ENCODE measurements around the gene SLC44A3. TPM values are rescaled to one million over a fixed set of nuclear protein-coding genes. Genes with fewer than 3 reads are reported as not detected.

Gene SLC44A3
- polyA plus RNA-seq, 1 donor from 2014 or later, result not detected

- Histone ChIP-seq H2AFZ (ENCODE audit: low read depth, low read length) (no peak overlapping the region), H3K79me2 (replicated peaks; ENCODE audit: insufficient read depth, low read length) (no peaks in the 10 kb centered on the region), H3K4me3 (ENCODE audit: low read length) (no peak overlapping the region), H3F3A (ENCODE audit: insufficient read depth, low read length, poor library complexity, severe bottlenecking) (no peaks in the 10 kb centered on the region), H3K9ac (ENCODE audit: low read length) (no peak overlapping the region), H3K9me3 (ENCODE audit: low read length) (no peaks in the 10 kb centered on the region), H3K36me3 (ENCODE audit: insufficient read depth, low read length) (no peaks in the 10 kb centered on the region), H3K9me2 (ENCODE audit: insufficient read depth, low read length) (no peaks in the 10 kb centered on the region), H3K4me2 (ENCODE audit: low read length) (no peak overlapping the region), H3K27ac (ENCODE audit: low read length) (no peak overlapping the region), H4K20me1 (ENCODE audit: insufficient read depth) (no peaks in the 10 kb centered on the region), H3K27me3 (ENCODE audit: insufficient read depth, low read depth, low read length) (peaks cover 15% of the 10 kb centered on the region)
- TF ChIP-seq EP300 (conservative IDR thresholded peaks at IDR 0.05; ENCODE audit: poor library complexity, severe bottlenecking) (no peak), EZH2 (IDR thresholded peaks at IDR 0.05; ENCODE audit: borderline replicate concordance, insufficient read depth, low read length, poor library complexity, severe bottlenecking) (no peak), TAF1 (IDR thresholded peaks at IDR 0.05; ENCODE audit: low read depth) (no peak), SMC3 (conservative IDR thresholded peaks at IDR 0.05; ENCODE audit: poor library complexity) (no peak), CTCF (IDR thresholded peaks at IDR 0.05; ENCODE audit: poor library complexity, severe bottlenecking) (no peak), POLR2AphosphoS5 (IDR thresholded peaks at IDR 0.05) (no peak), RAD21 (conservative IDR thresholded peaks at IDR 0.05) (no peak)
Measured at GRCh38 chr1:94821636-94822305, 1.6 kb downstream of the SLC44A3 start.

- H3K27ac ChIP-seq (ENCODE audit: low read length), result no peak overlapping the region
- no peaks in the 10 kb centered on the region for H3K79me2 ChIP-seq (replicated peaks; ENCODE audit: insufficient read depth, low read length)
- peaks cover 15% of the 10 kb centered on the region for H3K27me3 ChIP-seq (ENCODE audit: insufficient read depth, low read depth, low read length)
- H2AFZ ChIP-seq (ENCODE audit: low read depth, low read length), result no peak overlapping the region
- no peaks in the 10 kb centered on the region for H3K36me3 ChIP-seq (ENCODE audit: insufficient read depth, low read length)
- H3K4me3 ChIP-seq (ENCODE audit: low read length), result no peak overlapping the region
- no peaks in the 10 kb centered on the region for H4K20me1 ChIP-seq (ENCODE audit: insufficient read depth)
- H3K4me2 ChIP-seq (ENCODE audit: low read length), result no peak overlapping the region
- H3K9me3 ChIP-seq (ENCODE audit: low read length), result no peaks in the 10 kb centered on the region
- TF ChIP-seq POLR2AphosphoS5 (IDR thresholded peaks at IDR 0.05) (no peak), REST (IDR thresholded peaks at IDR 0.05; ENCODE audit: borderline replicate concordance) (no peak), RAD21 (conservative IDR thresholded peaks at IDR 0.05) (no peak)
- H3K9ac ChIP-seq (ENCODE audit: low read length), result no peak overlapping the region
- H3K9me2 ChIP-seq (ENCODE audit: insufficient read depth, low read length), result no peaks in the 10 kb centered on the region
- no peaks in the 10 kb centered on the region for H3F3A ChIP-seq (ENCODE audit: insufficient read depth, low read length, poor library complexity, severe bottlenecking)
Measured at GRCh38 chr1:94823116-94823515, 3.0 kb downstream of the SLC44A3 start.

GRCh38 chr1:94825936-94826335 lies 5.8 kb downstream of the SLC44A3 start:
- Histone ChIP-seq H3K4me3 (ENCODE audit: low read length) (no peak overlapping the region), H3F3A (ENCODE audit: insufficient read depth, low read length, poor library complexity, severe bottlenecking) (no peaks in the 10 kb centered on the region), H2AFZ (ENCODE audit: low read depth, low read length) (no peak overlapping the region), H3K9me2 (ENCODE audit: insufficient read depth, low read length) (no peaks in the 10 kb centered on the region), H3K36me3 (ENCODE audit: insufficient read depth, low read length) (no peaks in the 10 kb centered on the region), H3K27ac (ENCODE audit: low read length) (no peak overlapping the region), H3K27me3 (ENCODE audit: insufficient read depth, low read depth, low read length) (no peaks in the 10 kb centered on the region), H3K9ac (ENCODE audit: low read length) (no peak overlapping the region), H3K4me2 (ENCODE audit: low read length) (no peak overlapping the region), H4K20me1 (ENCODE audit: insufficient read depth) (no peaks in the 10 kb centered on the region), H3K9me3 (ENCODE audit: low read length) (no peaks in the 10 kb centered on the region), H3K79me2 (replicated peaks; ENCODE audit: insufficient read depth, low read length) (no peaks in the 10 kb centered on the region)
- TF ChIP-seq MXI1 (conservative IDR thresholded peaks at IDR 0.05; ENCODE audit: poor library complexity, severe bottlenecking), result no peak
- no peak for TF ChIP-seq SMC3 (conservative IDR thresholded peaks at IDR 0.05; ENCODE audit: poor library complexity)
- TF ChIP-seq EP300 (conservative IDR thresholded peaks at IDR 0.05; ENCODE audit: poor library complexity, severe bottlenecking), result no peak
- TF ChIP-seq REST (IDR thresholded peaks at IDR 0.05; ENCODE audit: borderline replicate concordance), result no peak
- TF ChIP-seq EZH2 (IDR thresholded peaks at IDR 0.05; ENCODE audit: borderline replicate concordance, insufficient read depth, low read length, poor library complexity, severe bottlenecking), result no peak
- no peak for TF ChIP-seq RAD21 (conservative IDR thresholded peaks at IDR 0.05)
- TF ChIP-seq POLR2AphosphoS5 (IDR thresholded peaks at IDR 0.05), result no peak
- TF ChIP-seq CTCF (IDR thresholded peaks at IDR 0.05; ENCODE audit: poor library complexity, severe bottlenecking), result no peak
- no peak for TF ChIP-seq TAF1 (IDR thresholded peaks at IDR 0.05; ENCODE audit: low read depth)
